K562 (cell line): ENCODE results near the gene FAM107B. TPM values are rescaled to one million over a fixed set of nuclear protein-coding genes. Genes with fewer than 3 reads are reported as not detected.

Experiments
- ATAC-seq: fragments of 200-7000 bp; cut with Tn5 transposase; 3 replicates; pipeline ENCODE4 v1.9.1; 2020; ENCODE audit warnings: moderate library complexity
- BruUV-seq: library from RNA; stranded (reverse); fragments of 400-500 nt; replicated peaks from 2 replicates; lab custom pipeline; 2021; lab: Mats Ljungman, UMichigan
- CTCF ChIA-PET: fragments of 300-600 bp; formaldehyde crosslinking; extraction: SDS; loops from one replicate; lab custom pipeline; 2021; ENCODE audit warnings: low intra/inter-chr PET ratio; lab: Yijun Ruan, JAX
- POLR2A ChIA-PET: fragments of 300-600, 350-650 bp; sonication (Branson Sonifier 250); formaldehyde crosslinking; extraction: SDS; loops from one replicate; lab custom pipeline; 2021; ENCODE audit warnings: antibody characterized with exemption, inconsistent platforms; lab: Yijun Ruan, JAX
- DNase-seq, 4 experiments: peaks; one replicate each; pipeline versions ENCODE4 v3.0.0 to v3.0.0-alpha.2; 2011 to 2018; ENCODE audit warnings: low spot score in 3 of 4, mixed read lengths in 3 of 4; ENCODE audit errors: extremely low read depth in 1 of 4
- FAIRE-seq: peaks from 2 replicates; lab custom pipeline; 2011; peaks lifted over from hg19 to GRCh38; lab: Jason Lieb, UNC
- H2AFZ ChIP-seq: 2 replicates; pipeline ENCODE4 v1.6.0; 2011; ENCODE audit warnings: low read depth, low read length, control low read depth, inconsistent platforms
- H3K27ac ChIP-seq: fragments of 200-600 bp; 3 replicates; pipeline ENCODE4 v1.8.0; 2011; ENCODE audit warnings: low read depth, mild to moderate bottlenecking, control low read depth, inconsistent platforms, low read length, moderate library complexity, mixed read lengths; ENCODE audit errors: extremely low read depth
- H3K27me3 ChIP-seq, 2 experiments: fragments of 300-600 bp in 1 of 2; 2 replicates in 1 of 2; 3 replicates in 1 of 2; pipeline versions ENCODE4 v1.6.0 to v1.8.0; 2011; ENCODE audit warnings: inconsistent platforms in 2 of 2, low read length in 2 of 2, mild to moderate bottlenecking in 1 of 2, mixed read lengths in 1 of 2, moderate library complexity in 1 of 2; ENCODE audit not compliant: control insufficient read depth in 2 of 2, insufficient read depth in 2 of 2
- H3K36me3 ChIP-seq: fragments of 300-600 bp; 3 replicates; pipeline ENCODE4 v1.8.0; 2011; ENCODE audit warnings: mild to moderate bottlenecking, low read length, inconsistent platforms; ENCODE audit not compliant: control insufficient read depth, insufficient read depth
- H3K4me1 ChIP-seq, 2 experiments: fragments of 200-600 bp in 1 of 2; replicated peaks in 1 of 2; 2 replicates in 1 of 2; 3 replicates in 1 of 2; pipeline versions ENCODE4 v1.5.1 to v1.8.0; 2011; ENCODE audit warnings: inconsistent platforms in 2 of 2, low read length in 2 of 2, mild to moderate bottlenecking in 1 of 2, mixed read lengths in 1 of 2, moderate library complexity in 1 of 2; ENCODE audit not compliant: control insufficient read depth in 2 of 2, insufficient read depth in 2 of 2
- H3K4me2 ChIP-seq: 2 replicates; pipeline ENCODE4 v1.6.1; 2011; ENCODE audit warnings: low read length, control low read depth, inconsistent platforms, mixed read lengths; ENCODE audit not compliant: insufficient read depth
- H3K4me3 ChIP-seq: fragments of 200-600 bp; sonication (generic), shearing (Covaris generic); 2 replicates; pipeline ENCODE4 v1.5.1; 2016; ENCODE audit warnings: control low read depth, inconsistent platforms
- H3K79me2 ChIP-seq: fragments of 200-600 bp; 3 replicates; pipeline ENCODE4 v1.8.0; 2011; ENCODE audit warnings: low read length, inconsistent platforms; ENCODE audit not compliant: control insufficient read depth, insufficient read depth
- H3K9ac ChIP-seq, 2 experiments: 2 replicates each; pipeline versions ENCODE4 v1.6.0 to v1.6.1; 2011; ENCODE audit warnings: low read depth in 2 of 2, low read length in 2 of 2, control low read depth in 1 of 2, inconsistent platforms in 1 of 2, mild to moderate bottlenecking in 1 of 2, mixed read lengths in 1 of 2; ENCODE audit not compliant: insufficient read depth in 1 of 2
- H3K9me1 ChIP-seq: one replicate; pipeline ENCODE4 v1.6.0; 2011; ENCODE audit warnings: inconsistent platforms, mild to moderate bottlenecking, low read length, moderate library complexity; ENCODE audit not compliant: control insufficient read depth, insufficient read depth
- H3K9me3 ChIP-seq: replicated peaks from 2 replicates; pipeline ENCODE4 v1.5.1; 2011; ENCODE audit warnings: low read depth, low read length, inconsistent platforms; ENCODE audit not compliant: control insufficient read depth, insufficient read depth
- H4K20me1 ChIP-seq: replicated peaks from 2 replicates; pipeline ENCODE4 v1.6.1; 2011; ENCODE audit warnings: low read length, inconsistent platforms, mixed read lengths; ENCODE audit not compliant: control insufficient read depth, insufficient read depth
- CEBPG ChIP-seq, 3 experiments: fragments of 200-800 bp in 1 of 3; sonication (Bioruptor generic) in 1 of 3; sonication (generic) in 1 of 3; formaldehyde crosslinking in 1 of 3; IDR thresholded peaks in 2 of 3; conservative IDR thresholded peaks in 1 of 3; 2 replicates each; pipeline versions ENCODE4 v1.6.1 to v1.8.0; 2016 to 2022; ENCODE audit warnings: missing compliant biosample characterization in 2 of 3, missing genetic modification characterization in 2 of 3, mild to moderate bottlenecking in 1 of 3, missing genetic modification reagents in 1 of 3
- CREM ChIP-seq: IDR thresholded peaks from 2 replicates; pipeline ENCODE4 v1.6.1; 2014; ENCODE audit warnings: antibody characterized with exemption, low read depth
- FUS ChIP-seq: fragments of 200-400 bp; formaldehyde crosslinking; optimal IDR thresholded peaks from 2 replicates; pipeline ENCODE3; 2017; ENCODE audit warnings: low read depth, low read length
- HIVEP1 ChIP-seq: fragments of 250-450 bp; sonication (Bioruptor Pico); IDR thresholded peaks from 2 replicates; pipeline ENCODE4 v1.4.0; 2020; ENCODE audit warnings: mild to moderate bottlenecking
- NFRKB ChIP-seq: fragments of 450-650 bp; IDR thresholded peaks from 2 replicates; pipeline ENCODE4 v1.6.1; 2016; ENCODE audit warnings: low read depth
- RB1 ChIP-seq: fragments of 450-650 bp; IDR thresholded peaks from 2 replicates; pipeline ENCODE4 v1.6.1; 2017; ENCODE audit warnings: low read depth, mild to moderate bottlenecking
- RBM22 ChIP-seq: fragments of 200-400 bp; formaldehyde crosslinking; IDR thresholded peaks from 2 replicates; pipeline ENCODE4 v1.6.1; 2018; ENCODE audit warnings: low read length, low read depth; ENCODE audit not compliant: poor library complexity, severe bottlenecking
- RREB1 ChIP-seq: fragments of 250-450 bp; sonication (Bioruptor Pico); IDR thresholded peaks from 2 replicates; pipeline ENCODE4 v1.4.0; 2020
- SRSF9 ChIP-seq: fragments of 200-400 bp; formaldehyde crosslinking; IDR thresholded peaks from 2 replicates; pipeline ENCODE4 v1.6.1; 2017; ENCODE audit warnings: low read depth, low read length, borderline replicate concordance
- TCFL5 ChIP-seq: fragments of 250-450 bp; sonication (Bioruptor Pico); conservative IDR thresholded peaks from 2 replicates; pipeline ENCODE4 v1.6.1; 2021; ENCODE audit warnings: mild to moderate bottlenecking, moderate library complexity, matching md5 sums
- TOE1 ChIP-seq, 2 experiments: fragments of 450-650 bp in 1 of 2; sonication (generic) in 1 of 2; formaldehyde crosslinking in 1 of 2; IDR thresholded peaks; 2 replicates each; pipeline versions ENCODE4 v1.7.1 to v1.8.0; 2016 to 2022; ENCODE audit warnings: borderline replicate concordance in 2 of 2, mild to moderate bottlenecking in 2 of 2, antibody characterized with exemption in 1 of 2, inconsistent platforms in 1 of 2, low read depth in 1 of 2, missing genetic modification reagents in 1 of 2, moderate library complexity in 1 of 2
- ZNF133 ChIP-seq: fragments of 250-450 bp; sonication (Bioruptor Pico); IDR thresholded peaks from 2 replicates; pipeline ENCODE4 v1.4.0; 2020; ENCODE audit warnings: mild to moderate bottlenecking
- ZNF395 ChIP-seq: fragments of 200-800 bp; sonication (Bioruptor generic); IDR thresholded peaks from 2 replicates; pipeline ENCODE4 v1.6.1; 2017; ENCODE audit warnings: missing genetic modification characterization, missing compliant biosample characterization
- ZNF445 ChIP-seq: fragments of 250-450 bp; sonication (Bioruptor Pico); IDR thresholded peaks from 2 replicates; pipeline ENCODE4 v1.4.0; 2020; ENCODE audit warnings: low read depth, mild to moderate bottlenecking, moderate library complexity
- ZNF561 ChIP-seq: fragments of 450-650 bp; formaldehyde crosslinking; conservative IDR thresholded peaks from 2 replicates; pipeline ENCODE4 v1.4.0; 2020; ENCODE audit warnings: mild to moderate bottlenecking, moderate library complexity
- ZNF77 ChIP-seq: fragments of 250-450 bp; sonication (Bioruptor Pico); IDR thresholded peaks from 2 replicates; pipeline ENCODE4 v1.5.0; 2020
- WGBS: fragments of 100-300 bp; shearing (Covaris generic); methylation state at CpG from one replicate; pipeline ENCODE4 v1.1.6; 2016; ENCODE audit warnings: low coverage, mixed read lengths; ENCODE audit not compliant: insufficient coverage; ENCODE audit errors: missing lambda C conversion rate; 5-methylcytosine and 5-hydroxymethylcytosine counted together
- in situ Hi-C: fragments of 300-500 bp; cut with MboI; formaldehyde crosslinking; loops from 4 replicates; pipeline ENCODE4 v1.15.0; 2018; ENCODE audit warnings: inconsistent platforms, mixed read lengths
- intact Hi-C: fragments of 100-400 bp; cut with micrococcal nuclease; formaldehyde crosslinking; loops from 2 replicates; pipeline ENCODE4 v1.14.2; 2022
- polyA plus RNA-seq, 8 experiments: library from polyadenylated mRNA; depleted of rRNA in 4 of 8; stranded (reverse) in 5 of 8; unstranded in 3 of 8; fragments of >200 nt; fragmentation: Nextera tagmentation in 2 of 8; fragmentation: Illumina TruSeq in 1 of 8; extraction: Ambion mirVana in 2 of 8; extraction: Trizol in 1 of 8; gene quantifications; 2 replicates each; pipeline versions ENCODE4 v1.2.1 to v1.2.3, GENCODE V29; 2011 to 2014; ENCODE audit warnings: inconsistent platforms in 1 of 8, missing spikeins in 1 of 8
- total RNA-seq, 7 experiments: library from RNA; depleted of rRNA in 6 of 7; stranded (reverse); fragments of >200 nt in 6 of 7; fragmentation: Illumina TruSeq in 2 of 7; extraction: Trizol in 2 of 7; gene quantifications; 2 replicates each; pipeline versions ENCODE4 v1.2.1 to v1.2.3, GENCODE V29; 2011 to 2021; ENCODE audit warnings: low replicate concordance in 1 of 7

The FAM107B gene
- total and polyA plus RNA-seq, 9 of the 15 experiments (the other 6 are each of a cell fraction or from before 2014, with no cell fraction given): 0.40 to 2.8 (median 1.4) TPM

GRCh38 chr10:14659626-14660196 is 115.0 kb downstream of the FAM107B start:
- intact Hi-C loops (no loop called here), in situ Hi-C loops (no loop called here)
- Histone ChIP-seq H3K36me3 (no peaks in the 10 kb centered on the region), H3K27me3 (peaks cover 3 to 9% of the 10 kb centered on the region in 2 experiments; a peak in 2 of 5 replicates), H4K20me1 (no peaks in the 10 kb centered on the region), H3K4me2 (no peak overlapping the region), H2AFZ (no peak overlapping the region), H3K27ac (no peak overlapping the region), H3K79me2 (no peaks in the 10 kb centered on the region), H3K4me1 (no peaks in the 10 kb centered on the region), H3K4me3 (no peak overlapping the region), H3K9me3 (no peaks in the 10 kb centered on the region), H3K9ac (no peak overlapping the region), H3K9me1 (no peaks in the 10 kb centered on the region)
- FAIRE-seq (no peak), DNase-seq (no peak), ATAC-seq (no peak)
- POLR2A ChIA-PET: no interaction called here
- CTCF ChIA-PET: no interaction called here
- BruUV-seq: no TSS peak
- WGBS: 3% methylated on average over 7 of the region's 7 CpGs
- TF ChIP-seq CREM: no peak
- no peak for TF ChIP-seq ZNF395 (CRISPR knock-in tag)
- TF ChIP-seq TCFL5 (CRISPR knock-in tag): no peak
- TF ChIP-seq ZNF133: no peak
- TF ChIP-seq RBM22: no peak
- no peak for TF ChIP-seq ZNF77 (CRISPR knock-in tag)
- no peak for TF ChIP-seq FUS
- no peak for TF ChIP-seq TOE1 (IDR thresholded peaks at IDR 0.05; ENCODE audit: borderline replicate concordance)
- TF ChIP-seq TOE1 (CRISPR knock-in tag; IDR thresholded peaks at IDR 0.05; ENCODE audit: borderline replicate concordance, low read depth): no peak
- TF ChIP-seq HIVEP1 (CRISPR knock-in tag): no peak
- no peak for TF ChIP-seq RB1
- TF ChIP-seq NFRKB: no peak
- TF ChIP-seq CEBPG (CRISPR knock-in tag; IDR thresholded peaks at IDR 0.05): no peak
- no peak for TF ChIP-seq CEBPG (tag; conservative IDR thresholded peaks at IDR 0.05 in 1 of 2, IDR thresholded peaks at IDR 0.05 in 1 of 2)
- no peak for TF ChIP-seq ZNF445 (CRISPR knock-in tag)
- TF ChIP-seq SRSF9: no peak
- no peak for TF ChIP-seq ZNF561 (CRISPR knock-in tag)
- TF ChIP-seq RREB1 (CRISPR knock-in tag): no peak
